Fibroblast of the conjunctiva (primary cell): Measurements from ENCODE around the gene POLR3A.

Source experiments
- DNase-seq: peaks from one replicate; pipeline ENCODE4 v3.0.0-alpha.2; 2010; ENCODE audit warnings: low read depth

POLR3A gene

GRCh38 chr10:78046711-78047269 is 17.5 kb upstream of the POLR3A start:
- DNase-seq = no peak

GRCh38 chr10:78045856-78046255 is 16.5 kb upstream of the POLR3A start:
- no peak for DNase-seq

GRCh38 chr10:78045237-78045636 is 15.9 kb upstream of the POLR3A start:
- no peak for DNase-seq

GRCh38 chr10:78044699-78045098 is 15.4 kb upstream of the POLR3A start:
- no peak for DNase-seq

- DNase-seq = no peak
These were observed 14.9 kb upstream of the POLR3A start for GRCh38 chr10:78044179-78044578.

- no peak for DNase-seq
These were observed 13.4 kb upstream of the POLR3A start for GRCh38 chr10:78042752-78043104.

GRCh38 chr10:78042058-78042751 is 12.9 kb upstream of the POLR3A start:
- no peak for DNase-seq

GRCh38 chr10:78041170-78042057 is 12.1 kb upstream of the POLR3A start:
- no peak for DNase-seq

GRCh38 chr10:78039743-78040142 is 10.4 kb upstream of the POLR3A start:
- DNase-seq = no peak

GRCh38 chr10:78038791-78039547 is 9.7 kb upstream of the POLR3A start:
- DNase-seq = no peak

GRCh38 chr10:78038105-78038504 is 8.8 kb upstream of the POLR3A start:
- no peak for DNase-seq

- DNase-seq = no peak
These were observed 6.7 kb upstream of the POLR3A start for GRCh38 chr10:78035933-78036583.

GRCh38 chr10:78035437-78035836 is 6.1 kb upstream of the POLR3A start:
- DNase-seq = no peak

- DNase-seq = no peak
These were observed 5.7 kb upstream of the POLR3A start for GRCh38 chr10:78035025-78035424.

GRCh38 chr10:78033637-78034470 is 4.5 kb upstream of the POLR3A start, which contains the start of gene RPS24:
Gene RPS24 (plus strand): TSS chr10:78033863. CDS start chr10:78033902, 39 bp downstream.
- DNase-seq = peak; percentile 95

GRCh38 chr10:78033387-78033636 is 4.0 kb upstream of the POLR3A start:
- DNase-seq = no peak

GRCh38 chr10:78028438-78029268 is 662 bp downstream of the POLR3A start:
- no peak for DNase-seq

- no peak for DNase-seq
These were observed 3.5 kb downstream of the POLR3A start for GRCh38 chr10:78025685-78026364.

GRCh38 chr10:78023741-78024140 is 5.6 kb downstream of the POLR3A start:
- no peak for DNase-seq

- no peak for DNase-seq
These were observed 8.1 kb downstream of the POLR3A start for GRCh38 chr10:78021201-78021600.
